HCT116 (cell line): ENCODE data around the gene GPX7. TPM values are rescaled to one million over a fixed set of nuclear protein-coding genes. Genes with fewer than 3 reads are reported as not detected.

ENCODE experiments used
- ATAC-seq: fragments of 200-7000 bp; cut with Tn5 transposase; 2 replicates; pipeline ENCODE4 v1.9.1; 2020; ENCODE audit warnings: mild to moderate bottlenecking, moderate library complexity
- BruUV-seq: library from RNA; stranded (reverse); fragments of 400-500 nt; replicated peaks from 2 replicates; lab custom pipeline; 2021; lab: Mats Ljungman, UMichigan
- CTCF ChIA-PET: fragments of 300-600 bp; sonication (Branson Sonifier 250); formaldehyde crosslinking; loops from one replicate; lab custom pipeline; 2021; ENCODE audit warnings: antibody characterized with exemption; lab: Charles Lee
- POLR2A ChIA-PET: fragments of 300-600, 350-600 bp; sonication (Branson Sonifier 250); formaldehyde crosslinking; loops from one replicate; lab custom pipeline; 2021; ENCODE audit warnings: antibody characterized with exemption; lab: Charles Lee
- RAD21 ChIA-PET, 2 experiments: fragments of 300-600 bp; sonication (Branson Sonifier 250); formaldehyde crosslinking; loops; one replicate each; lab custom pipeline; 2023; ENCODE audit warnings: low total read pairs in 2 of 2; ENCODE audit not compliant: uncharacterized antibody in 2 of 2, unreplicated experiment in 2 of 2, low non-redundant PET in 1 of 2; lab: Charles Lee
- DNase-seq: peaks from one replicate; pipeline ENCODE4 v3.0.0-alpha.2; 2010; ENCODE audit warnings: low read depth, low spot score
- H2AFZ ChIP-seq: fragments of 200-600 bp; shearing (Covaris generic), sonication (generic); 2 replicates; pipeline ENCODE4 v1.6.1; 2017; ENCODE audit warnings: low read depth, mixed run types, mixed read lengths, antibody characterized with exemption, low read length; ENCODE audit not compliant: poor library complexity, severe bottlenecking
- H3K27ac ChIP-seq: 2 replicates; pipeline ENCODE4 v1.5.1; 2012; ENCODE audit warnings: low read depth, low read length
- H3K27me3 ChIP-seq: fragments of 200-600 bp; sonication (generic); 2 replicates; pipeline ENCODE4 v1.6.1; 2016; ENCODE audit warnings: mixed run types, low read length, mixed read lengths; ENCODE audit not compliant: insufficient read depth
- H3K36me3 ChIP-seq, 2 experiments: fragments of 200-500 bp in 1 of 2; fragments of 200-600 bp in 1 of 2; sonication (Bioruptor generic) in 1 of 2; sonication (generic) in 1 of 2; 2 replicates each; pipeline versions ENCODE4 v1.5.1 to v1.6.1; 2014 to 2016; ENCODE audit warnings: low read length in 2 of 2, inconsistent platforms in 1 of 2, mixed read lengths in 1 of 2, mixed run types in 1 of 2; ENCODE audit not compliant: insufficient read depth in 2 of 2, control insufficient read depth in 1 of 2
- H3K4me1 ChIP-seq, 2 experiments: fragments of 200-600 bp in 1 of 2; sonication (generic) in 1 of 2; 2 replicates each; pipeline versions ENCODE4 v1.5.1 to v1.6.1; 2012 to 2017; ENCODE audit warnings: low read length in 2 of 2, inconsistent platforms in 1 of 2, mild to moderate bottlenecking in 1 of 2, mixed read lengths in 1 of 2, mixed run types in 1 of 2, moderate library complexity in 1 of 2; ENCODE audit not compliant: insufficient read depth in 2 of 2, control insufficient read depth in 1 of 2
- H3K4me2 ChIP-seq: fragments of 200-600 bp; sonication (generic); 2 replicates; pipeline ENCODE4 v1.6.1; 2017; ENCODE audit warnings: mixed run types, low read length, mixed read lengths
- H3K4me3 ChIP-seq, 2 experiments: fragments of 200-600 bp in 1 of 2; sonication (generic) in 1 of 2; replicated peaks in 1 of 2; 2 replicates each; pipeline ENCODE4 v1.5.1; 2011 to 2016; ENCODE audit warnings: low read length in 2 of 2, control low read depth in 1 of 2, low read depth in 1 of 2, mild to moderate bottlenecking in 1 of 2, mixed read lengths in 1 of 2, mixed run types in 1 of 2
- H3K79me2 ChIP-seq: fragments of 200-600 bp; sonication (generic); 2 replicates; pipeline ENCODE4 v1.6.1; 2017; ENCODE audit warnings: mild to moderate bottlenecking, mixed run types, low read length, moderate library complexity, mixed read lengths; ENCODE audit not compliant: insufficient read depth
- H3K9ac ChIP-seq: fragments of 200-600 bp; sonication (generic); 2 replicates; pipeline ENCODE4 v1.6.1; 2016; ENCODE audit warnings: low read length, mixed read lengths
- H3K9me2 ChIP-seq: fragments of 200-600 bp; sonication (generic), shearing (Covaris generic); 2 replicates; pipeline ENCODE4 v1.6.1; 2017; ENCODE audit warnings: mixed run types, mild to moderate bottlenecking, moderate library complexity; ENCODE audit not compliant: insufficient read depth
- H3K9me3 ChIP-seq, 2 experiments: fragments of 200-500 bp in 1 of 2; fragments of 200-600 bp in 1 of 2; sonication (Bioruptor generic) in 1 of 2; sonication (generic) in 1 of 2; 2 replicates each; pipeline ENCODE4 v1.6.1; 2014 to 2017; ENCODE audit warnings: low read length in 2 of 2, mixed read lengths in 2 of 2, inconsistent platforms in 1 of 2, low read depth in 1 of 2, mild to moderate bottlenecking in 1 of 2, mixed run types in 1 of 2, moderate library complexity in 1 of 2; ENCODE audit not compliant: control insufficient read depth in 1 of 2, insufficient read depth in 1 of 2
- H4K20me1 ChIP-seq: fragments of 200-600 bp; sonication (generic), shearing (Covaris generic); 2 replicates; pipeline ENCODE4 v1.6.1; 2017; ENCODE audit warnings: mixed run types, mild to moderate bottlenecking, moderate library complexity; ENCODE audit not compliant: insufficient read depth
- CBX3 ChIP-seq: IDR thresholded peaks from 2 replicates; pipeline ENCODE4 v1.6.1; 2012; ENCODE audit warnings: low read depth
- CTCF ChIP-seq, 3 experiments: fragments of 200-600 bp in 1 of 3; sonication (generic) in 1 of 3; IDR thresholded peaks in 2 of 3; conservative IDR thresholded peaks in 1 of 3; 2 replicates each; pipeline ENCODE4 v1.5.1; 2012 to 2017; ENCODE audit warnings: low read depth in 2 of 3, low read length in 2 of 3, antibody characterized with exemption in 1 of 3, borderline replicate concordance in 1 of 3, control low read depth in 1 of 3, mild to moderate bottlenecking in 1 of 3, mixed read lengths in 1 of 3, mixed run types in 1 of 3, moderate library complexity in 1 of 3; ENCODE audit not compliant: insufficient read depth in 1 of 3
- EGR1 ChIP-seq: IDR thresholded peaks from 2 replicates; pipeline ENCODE4 v1.6.1; 2012; ENCODE audit warnings: low read depth
- EZH2 ChIP-seq: fragments of 200-600 bp; sonication (generic); IDR thresholded peaks from 2 replicates; pipeline ENCODE4 v1.6.1; 2017; ENCODE audit warnings: antibody characterized with exemption, mixed run types
- FOSL1 ChIP-seq: IDR thresholded peaks from 2 replicates; pipeline ENCODE4 v1.6.1; 2012; ENCODE audit warnings: low read depth
- JUND ChIP-seq: IDR thresholded peaks from 2 replicates; pipeline ENCODE4 v1.6.1; 2012
- MAX ChIP-seq: IDR thresholded peaks from 2 replicates; pipeline ENCODE4 v1.6.1; 2012
- POLR2A ChIP-seq: IDR thresholded peaks from 2 replicates; pipeline ENCODE4 v1.7.0; 2011; ENCODE audit warnings: borderline replicate concordance; ENCODE audit not compliant: insufficient read depth, insufficient read length; ENCODE audit errors: extremely low read depth
- POLR2AphosphoS5 ChIP-seq: IDR thresholded peaks from 2 replicates; pipeline ENCODE4 v1.6.1; 2011; ENCODE audit warnings: mild to moderate bottlenecking, low read depth, low read length, moderate library complexity
- RAD21 ChIP-seq: IDR thresholded peaks from 2 replicates; pipeline ENCODE4 v1.6.1; 2012; ENCODE audit warnings: low read depth, mild to moderate bottlenecking
- REST ChIP-seq: IDR thresholded peaks from 2 replicates; pipeline ENCODE4 v1.6.1; 2012; ENCODE audit warnings: low read depth
- SIN3A ChIP-seq: IDR thresholded peaks from 2 replicates; pipeline ENCODE4 v1.6.1; 2012; ENCODE audit warnings: low read depth
- SP1 ChIP-seq: IDR thresholded peaks from 2 replicates; pipeline ENCODE4 v1.6.1; 2012; ENCODE audit warnings: low read depth
- SRF ChIP-seq: IDR thresholded peaks from 2 replicates; pipeline ENCODE4 v1.6.1; 2012; ENCODE audit warnings: low read depth
- TCF7L2 ChIP-seq: IDR thresholded peaks from 2 replicates; pipeline ENCODE4 v1.7.0; 2011; ENCODE audit warnings: borderline replicate concordance, inconsistent platforms; ENCODE audit not compliant: insufficient read depth, insufficient read length; ENCODE audit errors: extremely low read depth
- YY1 ChIP-seq: IDR thresholded peaks from 2 replicates; pipeline ENCODE4 v1.6.1; 2011; ENCODE audit warnings: low read length, low read depth, moderate library complexity, mild to moderate bottlenecking; ENCODE audit not compliant: insufficient replicate concordance; ENCODE audit errors: extremely low read depth
- ZFX ChIP-seq: fragments of 450-650 bp; IDR thresholded peaks from 2 replicates; pipeline ENCODE4 v1.6.1; 2017
- intact Hi-C: fragments of 100-400 bp; cut with micrococcal nuclease; formaldehyde crosslinking; loops from 2 replicates; pipeline ENCODE4 v1.10.0; 2022
- total RNA-seq: library from RNA; stranded (reverse); gene quantifications from one replicate; pipeline ENCODE4 v1.2.1, GENCODE V29; 2021; ENCODE audit not compliant: unreplicated experiment
- TF ChIP-seq, protein P1 (sequence below): IDR thresholded peaks from 2 replicates; pipeline ENCODE4 v1.6.1; 2011; ENCODE audit warnings: mild to moderate bottlenecking, low read length, moderate library complexity; ENCODE audit not compliant: insufficient replicate concordance; ENCODE audit errors: extremely low read depth
- TF ChIP-seq, protein P2 (sequence below): IDR thresholded peaks from 2 replicates; pipeline ENCODE4 v1.6.1; 2012

GPX7 gene
- total RNA-seq, 1 experiment from 2014 or later, result not detected

GRCh38 chr1:52585474-52585873 lies 16.7 kb upstream of the GPX7 start:
- ATAC-seq (no peak), DNase-seq (no peak)
- Histone ChIP-seq H3K9ac (no peak overlapping the region), H3K9me3 (no peaks in the 10 kb centered on the region), H2AFZ (no peak overlapping the region), H3K4me3 (no peak overlapping the region), H4K20me1 (no peaks in the 10 kb centered on the region), H3K4me1 (no peaks in the 10 kb centered on the region), H3K36me3 (no peaks in the 10 kb centered on the region), H3K27me3 (no peaks in the 10 kb centered on the region), H3K4me2 (no peak overlapping the region), H3K27ac (no peak overlapping the region), H3K9me2 (no peaks in the 10 kb centered on the region), H3K79me2 (no peaks in the 10 kb centered on the region)
- RAD21 ChIA-PET, result no interaction called here
- TF ChIP-seq, protein P1, sequence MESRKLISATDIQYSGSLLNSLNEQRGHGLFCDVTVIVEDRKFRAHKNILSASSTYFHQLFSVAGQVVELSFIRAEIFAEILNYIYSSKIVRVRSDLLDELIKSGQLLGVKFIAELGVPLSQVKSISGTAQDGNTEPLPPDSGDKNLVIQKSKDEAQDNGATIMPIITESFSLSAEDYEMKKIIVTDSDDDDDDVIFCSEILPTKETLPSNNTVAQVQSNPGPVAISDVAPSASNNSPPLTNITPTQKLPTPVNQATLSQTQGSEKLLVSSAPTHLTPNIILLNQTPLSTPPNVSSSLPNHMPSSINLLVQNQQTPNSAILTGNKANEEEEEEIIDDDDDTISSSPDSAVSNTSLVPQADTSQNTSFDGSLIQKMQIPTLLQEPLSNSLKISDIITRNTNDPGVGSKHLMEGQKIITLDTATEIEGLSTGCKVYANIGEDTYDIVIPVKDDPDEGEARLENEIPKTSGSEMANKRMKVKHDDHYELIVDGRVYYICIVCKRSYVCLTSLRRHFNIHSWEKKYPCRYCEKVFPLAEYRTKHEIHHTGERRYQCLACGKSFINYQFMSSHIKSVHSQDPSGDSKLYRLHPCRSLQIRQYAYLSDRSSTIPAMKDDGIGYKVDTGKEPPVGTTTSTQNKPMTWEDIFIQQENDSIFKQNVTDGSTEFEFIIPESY, result no peak
- TF ChIP-seq POLR2A (no peak), SRF (no peak), FOSL1 (no peak), SIN3A (no peak), YY1 (no peak), CBX3 (no peak), EZH2 (no peak), ZFX (no peak), POLR2AphosphoS5 (no peak), JUND (no peak), RAD21 (no peak), MAX (no peak), REST (no peak), EGR1 (no peak), TCF7L2 (no peak), SP1 (no peak), CTCF (IDR thresholded peaks at IDR 0.05 in 2 of 3, conservative IDR thresholded peaks at IDR 0.05 in 1 of 3; ENCODE audit: borderline replicate concordance in 1 of 3, insufficient read depth in 1 of 3, low read depth in 2 of 3, low read length in 2 of 3) (no peak)
- TF ChIP-seq, protein P2, sequence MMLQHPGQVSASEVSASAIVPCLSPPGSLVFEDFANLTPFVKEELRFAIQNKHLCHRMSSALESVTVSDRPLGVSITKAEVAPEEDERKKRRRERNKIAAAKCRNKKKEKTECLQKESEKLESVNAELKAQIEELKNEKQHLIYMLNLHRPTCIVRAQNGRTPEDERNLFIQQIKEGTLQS, result no peak
- BruUV-seq, result no TSS peak
- CTCF ChIA-PET, result no interaction called here
- POLR2A ChIA-PET, result no interaction called here
- intact Hi-C loops, result no loop called here
